Measurements from ENCODE around the gene SLC22A5.

DNA sequence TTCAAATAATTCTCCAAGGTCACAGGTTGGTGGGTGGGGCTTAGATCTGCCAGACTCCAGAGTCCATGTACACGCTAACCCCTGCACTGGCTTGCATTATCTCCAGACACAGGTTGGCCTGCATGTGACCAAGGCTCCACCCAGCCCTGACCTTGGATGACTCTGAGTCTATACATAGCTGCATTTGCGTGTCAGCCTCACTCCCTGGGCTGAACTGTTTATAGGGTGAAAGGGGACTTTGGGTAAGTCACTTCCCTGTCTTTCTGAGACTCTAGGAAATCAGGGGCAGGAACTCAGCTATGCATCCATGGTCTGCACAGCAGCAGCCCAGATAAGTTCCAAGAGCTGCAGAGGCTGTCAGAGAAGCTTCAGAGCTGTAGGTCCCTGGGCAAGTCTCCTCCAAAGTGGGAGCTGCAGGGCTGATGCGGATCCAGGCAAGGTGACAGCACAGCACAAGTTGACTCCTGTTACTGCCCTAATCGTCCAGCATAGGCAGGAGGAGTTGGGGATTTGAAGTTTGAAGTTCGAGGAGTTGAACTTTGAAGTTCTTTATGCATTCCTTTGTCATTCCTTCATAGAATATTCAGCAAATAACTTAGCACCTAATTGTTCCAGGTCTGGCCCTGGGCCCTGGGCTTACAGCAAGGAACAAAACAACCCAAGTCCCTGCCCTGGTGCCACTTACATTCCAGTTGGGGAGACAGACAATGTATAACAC lies 53.4 kb downstream of the SLC22A5 start:
- TF ChIP-seq POLR2A (IDR thresholded peaks at IDR 0.05) (no peak), CTCF (IDR thresholded peaks at IDR 0.05) (no peak)
